LNCaP clone FGC (cell line): Measurements from ENCODE around the gene CD200.

ENCODE experiments used
- DNase-seq: peaks from one replicate; pipeline ENCODE4 v3.0.0-alpha.2; 2011; ENCODE audit warnings: low read depth
- H3K4me3 ChIP-seq: 2 replicates; pipeline ENCODE4 v1.5.1; 2011; ENCODE audit warnings: mild to moderate bottlenecking, low read depth, low read length, control low read depth
- CTCF ChIP-seq: IDR thresholded peaks from 2 replicates; pipeline ENCODE4 v1.5.1; 2012; ENCODE audit warnings: mild to moderate bottlenecking; ENCODE audit not compliant: control insufficient read depth, insufficient read depth; ENCODE audit errors: extremely low read depth

Gene CD200

DNA sequence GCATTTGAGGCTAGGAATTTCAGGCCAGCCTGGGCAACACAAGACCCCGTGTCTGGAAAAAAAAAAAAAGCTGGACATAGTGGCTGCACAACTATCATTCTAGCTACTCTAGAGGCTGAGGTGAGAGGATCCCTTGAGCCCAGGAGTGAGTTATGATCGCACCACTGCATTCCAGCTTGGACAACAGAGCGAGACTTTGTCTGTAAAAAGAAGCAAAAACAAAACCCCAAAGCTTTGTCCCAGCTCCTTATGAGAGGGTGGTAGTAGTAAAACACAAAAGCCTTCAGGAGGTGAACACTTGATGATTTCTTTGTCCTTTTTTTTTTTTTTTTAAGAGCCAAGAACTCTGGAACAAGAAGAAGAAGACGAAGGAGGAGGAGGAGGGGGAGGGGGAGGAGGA lies 1.1 kb upstream of the CD200 start:
- no peak overlapping the region for H3K4me3 ChIP-seq
- TF ChIP-seq CTCF = no peak
- DNase-seq = no peak

GRCh38 chr3:112333381-112334317 lies 693 bp downstream of the CD200 start:
- TF ChIP-seq CTCF = no peak
- DNase-seq = no peak
- H3K4me3 ChIP-seq = no peak overlapping the region

GRCh38 chr3:112334691-112335433 lies 1.9 kb downstream of the CD200 start:
- TF ChIP-seq CTCF = no peak
- no peak overlapping the region for H3K4me3 ChIP-seq
- DNase-seq = no peak

- TF ChIP-seq CTCF = no peak
- H3K4me3 ChIP-seq = no peak overlapping the region
- DNase-seq = no peak
Measured at GRCh38 chr3:112335434-112335781, 2.5 kb downstream of the CD200 start.

GRCh38 chr3:112338021-112338726 lies 5.2 kb downstream of the CD200 start:
- no peak for TF ChIP-seq CTCF
- no peak for DNase-seq
- no peak overlapping the region for H3K4me3 ChIP-seq

GRCh38 chr3:112338727-112339056 lies 5.7 kb downstream of the CD200 start:
- no peak for DNase-seq
- no peak overlapping the region for H3K4me3 ChIP-seq
- TF ChIP-seq CTCF = no peak
